HCT116 (cell line): ENCODE measurements around the gene ADIPOQ. TPM values are rescaled to one million over a fixed set of nuclear protein-coding genes. Genes with fewer than 3 reads are reported as not detected.

ENCODE experiments used
- ATAC-seq: fragments of 200-7000 bp; cut with Tn5 transposase; 2 replicates; pipeline ENCODE4 v1.9.1; 2020; ENCODE audit warnings: mild to moderate bottlenecking, moderate library complexity
- BruUV-seq: library from RNA; stranded (reverse); fragments of 400-500 nt; replicated peaks from 2 replicates; lab custom pipeline; 2021; lab: Mats Ljungman, UMichigan
- CTCF ChIA-PET: fragments of 300-600 bp; sonication (Branson Sonifier 250); formaldehyde crosslinking; loops from one replicate; lab custom pipeline; 2021; ENCODE audit warnings: antibody characterized with exemption; lab: Charles Lee
- POLR2A ChIA-PET: fragments of 300-600, 350-600 bp; sonication (Branson Sonifier 250); formaldehyde crosslinking; loops from one replicate; lab custom pipeline; 2021; ENCODE audit warnings: antibody characterized with exemption; lab: Charles Lee
- RAD21 ChIA-PET, 2 experiments: fragments of 300-600 bp; sonication (Branson Sonifier 250); formaldehyde crosslinking; loops; one replicate each; lab custom pipeline; 2023; ENCODE audit warnings: low total read pairs in 2 of 2; ENCODE audit not compliant: uncharacterized antibody in 2 of 2, unreplicated experiment in 2 of 2, low non-redundant PET in 1 of 2; lab: Charles Lee
- DNase-seq: peaks from one replicate; pipeline ENCODE4 v3.0.0-alpha.2; 2010; ENCODE audit warnings: low read depth, low spot score
- H2AFZ ChIP-seq: fragments of 200-600 bp; shearing (Covaris generic), sonication (generic); 2 replicates; pipeline ENCODE4 v1.6.1; 2017; ENCODE audit warnings: low read depth, mixed run types, mixed read lengths, antibody characterized with exemption, low read length; ENCODE audit not compliant: poor library complexity, severe bottlenecking
- H3K27ac ChIP-seq: 2 replicates; pipeline ENCODE4 v1.5.1; 2012; ENCODE audit warnings: low read depth, low read length
- H3K27me3 ChIP-seq: fragments of 200-600 bp; sonication (generic); 2 replicates; pipeline ENCODE4 v1.6.1; 2016; ENCODE audit warnings: mixed run types, low read length, mixed read lengths; ENCODE audit not compliant: insufficient read depth
- H3K36me3 ChIP-seq, 2 experiments: fragments of 200-500 bp in 1 of 2; fragments of 200-600 bp in 1 of 2; sonication (Bioruptor generic) in 1 of 2; sonication (generic) in 1 of 2; 2 replicates each; pipeline versions ENCODE4 v1.5.1 to v1.6.1; 2014 to 2016; ENCODE audit warnings: low read length in 2 of 2, inconsistent platforms in 1 of 2, mixed read lengths in 1 of 2, mixed run types in 1 of 2; ENCODE audit not compliant: insufficient read depth in 2 of 2, control insufficient read depth in 1 of 2
- H3K4me1 ChIP-seq, 2 experiments: fragments of 200-600 bp in 1 of 2; sonication (generic) in 1 of 2; 2 replicates each; pipeline versions ENCODE4 v1.5.1 to v1.6.1; 2012 to 2017; ENCODE audit warnings: low read length in 2 of 2, inconsistent platforms in 1 of 2, mild to moderate bottlenecking in 1 of 2, mixed read lengths in 1 of 2, mixed run types in 1 of 2, moderate library complexity in 1 of 2; ENCODE audit not compliant: insufficient read depth in 2 of 2, control insufficient read depth in 1 of 2
- H3K4me2 ChIP-seq: fragments of 200-600 bp; sonication (generic); 2 replicates; pipeline ENCODE4 v1.6.1; 2017; ENCODE audit warnings: mixed run types, low read length, mixed read lengths
- H3K4me3 ChIP-seq, 2 experiments: fragments of 200-600 bp in 1 of 2; sonication (generic) in 1 of 2; replicated peaks in 1 of 2; 2 replicates each; pipeline ENCODE4 v1.5.1; 2011 to 2016; ENCODE audit warnings: low read length in 2 of 2, control low read depth in 1 of 2, low read depth in 1 of 2, mild to moderate bottlenecking in 1 of 2, mixed read lengths in 1 of 2, mixed run types in 1 of 2
- H3K79me2 ChIP-seq: fragments of 200-600 bp; sonication (generic); 2 replicates; pipeline ENCODE4 v1.6.1; 2017; ENCODE audit warnings: mild to moderate bottlenecking, mixed run types, low read length, moderate library complexity, mixed read lengths; ENCODE audit not compliant: insufficient read depth
- H3K9ac ChIP-seq: fragments of 200-600 bp; sonication (generic); 2 replicates; pipeline ENCODE4 v1.6.1; 2016; ENCODE audit warnings: low read length, mixed read lengths
- H3K9me2 ChIP-seq: fragments of 200-600 bp; sonication (generic), shearing (Covaris generic); 2 replicates; pipeline ENCODE4 v1.6.1; 2017; ENCODE audit warnings: mixed run types, mild to moderate bottlenecking, moderate library complexity; ENCODE audit not compliant: insufficient read depth
- H3K9me3 ChIP-seq, 2 experiments: fragments of 200-500 bp in 1 of 2; fragments of 200-600 bp in 1 of 2; sonication (Bioruptor generic) in 1 of 2; sonication (generic) in 1 of 2; 2 replicates each; pipeline ENCODE4 v1.6.1; 2014 to 2017; ENCODE audit warnings: low read length in 2 of 2, mixed read lengths in 2 of 2, inconsistent platforms in 1 of 2, low read depth in 1 of 2, mild to moderate bottlenecking in 1 of 2, mixed run types in 1 of 2, moderate library complexity in 1 of 2; ENCODE audit not compliant: control insufficient read depth in 1 of 2, insufficient read depth in 1 of 2
- H4K20me1 ChIP-seq: fragments of 200-600 bp; sonication (generic), shearing (Covaris generic); 2 replicates; pipeline ENCODE4 v1.6.1; 2017; ENCODE audit warnings: mixed run types, mild to moderate bottlenecking, moderate library complexity; ENCODE audit not compliant: insufficient read depth
- CBX3 ChIP-seq: IDR thresholded peaks from 2 replicates; pipeline ENCODE4 v1.6.1; 2012; ENCODE audit warnings: low read depth
- CEBPB ChIP-seq: IDR thresholded peaks from 2 replicates; pipeline ENCODE4 v1.6.1; 2012; ENCODE audit warnings: low read depth
- ELF1 ChIP-seq: IDR thresholded peaks from 2 replicates; pipeline ENCODE4 v1.6.1; 2012; ENCODE audit warnings: low read depth, borderline replicate concordance
- EZH2 ChIP-seq: fragments of 200-600 bp; sonication (generic); IDR thresholded peaks from 2 replicates; pipeline ENCODE4 v1.6.1; 2017; ENCODE audit warnings: antibody characterized with exemption, mixed run types
- JUND ChIP-seq: IDR thresholded peaks from 2 replicates; pipeline ENCODE4 v1.6.1; 2012
- MAX ChIP-seq: IDR thresholded peaks from 2 replicates; pipeline ENCODE4 v1.6.1; 2012
- SP1 ChIP-seq: IDR thresholded peaks from 2 replicates; pipeline ENCODE4 v1.6.1; 2012; ENCODE audit warnings: low read depth
- intact Hi-C: fragments of 100-400 bp; cut with micrococcal nuclease; formaldehyde crosslinking; loops from 2 replicates; pipeline ENCODE4 v1.10.0; 2022
- total RNA-seq: library from RNA; stranded (reverse); gene quantifications from one replicate; pipeline ENCODE4 v1.2.1, GENCODE V29; 2021; ENCODE audit not compliant: unreplicated experiment
- TF ChIP-seq, protein P1 (sequence below), 3 experiments: fragments of 200-600 bp in 1 of 3; sonication (generic) in 1 of 3; IDR thresholded peaks in 2 of 3; conservative IDR thresholded peaks in 1 of 3; 2 replicates each; pipeline ENCODE4 v1.5.1; 2012 to 2017; ENCODE audit warnings: low read depth in 2 of 3, low read length in 2 of 3, antibody characterized with exemption in 1 of 3, borderline replicate concordance in 1 of 3, control low read depth in 1 of 3, mild to moderate bottlenecking in 1 of 3, mixed read lengths in 1 of 3, mixed run types in 1 of 3, moderate library complexity in 1 of 3; ENCODE audit not compliant: insufficient read depth in 1 of 3
- TF ChIP-seq, protein P2 (sequence below): IDR thresholded peaks from 2 replicates; pipeline ENCODE4 v1.6.1; 2012

ADIPOQ gene
- total RNA-seq, 1 experiment from 2014 or later, result not detected

DNA sequence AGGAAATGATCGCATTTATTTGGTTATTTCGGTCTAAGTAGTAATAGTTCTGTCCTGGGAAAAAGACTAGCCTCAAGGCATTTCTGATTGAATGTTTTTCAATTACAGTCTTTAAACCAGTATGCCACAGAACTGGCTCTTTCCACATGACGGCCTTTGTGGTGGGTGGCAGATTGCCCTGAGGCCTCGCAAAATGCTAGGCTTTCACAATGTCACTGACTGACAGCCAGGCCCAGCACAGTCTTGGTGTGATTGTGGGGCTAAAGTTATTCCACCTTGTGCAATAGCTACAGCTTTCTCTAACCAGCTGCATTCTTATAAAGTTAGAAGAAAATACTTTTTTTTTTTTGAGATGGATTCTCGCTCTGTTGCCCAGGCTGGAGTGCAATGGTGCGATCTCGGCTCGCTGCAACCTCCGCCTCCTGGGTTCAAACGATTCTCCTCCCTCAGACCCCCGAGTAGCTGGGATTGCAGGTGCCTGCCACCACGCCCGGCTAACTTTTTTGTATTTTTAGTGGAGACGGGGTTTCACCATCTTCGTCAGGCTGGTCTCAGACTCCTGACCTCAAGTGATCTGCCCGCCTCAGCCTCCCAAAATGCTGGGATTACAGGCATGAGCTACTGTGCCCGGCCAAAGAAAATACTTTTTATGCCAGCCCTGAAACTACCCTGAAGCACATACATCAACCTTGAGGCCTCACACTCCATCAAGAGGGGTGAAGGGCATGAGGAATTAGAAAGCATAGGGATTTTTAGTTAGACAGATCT is 2.5 kb upstream of the ADIPOQ start:
- Histone ChIP-seq H3K9me3 (no peaks in the 10 kb centered on the region), H3K36me3 (no peaks in the 10 kb centered on the region), H3K27me3 (no peaks in the 10 kb centered on the region), H3K79me2 (no peaks in the 10 kb centered on the region), H3K9ac (no peak overlapping the region), H3K9me2 (no peaks in the 10 kb centered on the region), H3K27ac (no peak overlapping the region), H4K20me1 (no peaks in the 10 kb centered on the region), H3K4me2 (no peak overlapping the region), H3K4me1 (no peaks in the 10 kb centered on the region), H3K4me3 (no peak overlapping the region), H2AFZ (no peak overlapping the region)
- TF ChIP-seq, protein P1, sequence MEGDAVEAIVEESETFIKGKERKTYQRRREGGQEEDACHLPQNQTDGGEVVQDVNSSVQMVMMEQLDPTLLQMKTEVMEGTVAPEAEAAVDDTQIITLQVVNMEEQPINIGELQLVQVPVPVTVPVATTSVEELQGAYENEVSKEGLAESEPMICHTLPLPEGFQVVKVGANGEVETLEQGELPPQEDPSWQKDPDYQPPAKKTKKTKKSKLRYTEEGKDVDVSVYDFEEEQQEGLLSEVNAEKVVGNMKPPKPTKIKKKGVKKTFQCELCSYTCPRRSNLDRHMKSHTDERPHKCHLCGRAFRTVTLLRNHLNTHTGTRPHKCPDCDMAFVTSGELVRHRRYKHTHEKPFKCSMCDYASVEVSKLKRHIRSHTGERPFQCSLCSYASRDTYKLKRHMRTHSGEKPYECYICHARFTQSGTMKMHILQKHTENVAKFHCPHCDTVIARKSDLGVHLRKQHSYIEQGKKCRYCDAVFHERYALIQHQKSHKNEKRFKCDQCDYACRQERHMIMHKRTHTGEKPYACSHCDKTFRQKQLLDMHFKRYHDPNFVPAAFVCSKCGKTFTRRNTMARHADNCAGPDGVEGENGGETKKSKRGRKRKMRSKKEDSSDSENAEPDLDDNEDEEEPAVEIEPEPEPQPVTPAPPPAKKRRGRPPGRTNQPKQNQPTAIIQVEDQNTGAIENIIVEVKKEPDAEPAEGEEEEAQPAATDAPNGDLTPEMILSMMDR (IDR thresholded peaks at IDR 0.05 in 2 of 3, conservative IDR thresholded peaks at IDR 0.05 in 1 of 3; ENCODE audit: borderline replicate concordance in 1 of 3, insufficient read depth in 1 of 3, low read depth in 2 of 3, low read length in 2 of 3), result no peak
- TF ChIP-seq CEBPB, result no peak
- ATAC-seq (no peak), DNase-seq (no peak)
- ChIA-PET RAD21 (no interaction called here), POLR2A (no interaction called here), CTCF (no interaction called here)
- intact Hi-C loops, result loop anchor here (10.0 kb wide), 2 partner anchors 455 to 875 kb away; partner anchors contain the start of gene MASP1
- no TSS peak for BruUV-seq

GRCh38 chr3:186841620-186842019 is 890 bp upstream of the ADIPOQ start:
- Histone ChIP-seq H3K9me3 (no peaks in the 10 kb centered on the region), H3K27me3 (peaks cover 12% of the 10 kb centered on the region), H3K4me2 (no peak overlapping the region), H4K20me1 (no peaks in the 10 kb centered on the region), H3K36me3 (no peaks in the 10 kb centered on the region), H2AFZ (no peak overlapping the region), H3K4me1 (no peaks in the 10 kb centered on the region), H3K79me2 (no peaks in the 10 kb centered on the region), H3K27ac (no peak overlapping the region), H3K9ac (no peak overlapping the region), H3K9me2 (no peaks in the 10 kb centered on the region), H3K4me3 (no peak overlapping the region)
- BruUV-seq, result no TSS peak
- DNase-seq (no peak), ATAC-seq (no peak)
- POLR2A ChIA-PET, result no interaction called here
- intact Hi-C loops, result loop anchor here (10.0 kb wide), 2 partner anchors 453 to 873 kb away; partner anchors contain the start of gene MASP1
- RAD21 ChIA-PET, result no interaction called here
- TF ChIP-seq, protein P2, sequence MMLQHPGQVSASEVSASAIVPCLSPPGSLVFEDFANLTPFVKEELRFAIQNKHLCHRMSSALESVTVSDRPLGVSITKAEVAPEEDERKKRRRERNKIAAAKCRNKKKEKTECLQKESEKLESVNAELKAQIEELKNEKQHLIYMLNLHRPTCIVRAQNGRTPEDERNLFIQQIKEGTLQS, result no peak
- TF ChIP-seq JUND, result no peak
- no peak for TF ChIP-seq EZH2
- no peak for TF ChIP-seq CBX3
- no peak for TF ChIP-seq SP1
- no peak for TF ChIP-seq ELF1
- no peak for TF ChIP-seq MAX
- TF ChIP-seq CEBPB, result no peak
- TF ChIP-seq, protein P1 (IDR thresholded peaks at IDR 0.05 in 2 of 3, conservative IDR thresholded peaks at IDR 0.05 in 1 of 3; ENCODE audit: borderline replicate concordance in 1 of 3, insufficient read depth in 1 of 3, low read depth in 2 of 3, low read length in 2 of 3), result no peak
- CTCF ChIA-PET, result no interaction called here
